GM21381 (cell line): ENCODE data around the gene NME8.
A peak's percentile ranks its signal among the peaks of the same experiment; 100 is the strongest.

Source experiments
- ATAC-seq: cut with Tn5 transposase; IDR thresholded peaks from one replicate; pipeline ENCODE4 v1.9.1; 2021; ENCODE audit warnings: mild to moderate bottlenecking, moderate library complexity; ENCODE audit not compliant: unreplicated experiment

The NME8 gene

GRCh38 chr7:37899712-37900247, 51.4 kb downstream of the NME8 start:
- ATAC-seq: no peak

- no peak for ATAC-seq
Observed at GRCh38 chr7:37901236-37901827, 52.9 kb downstream of the NME8 start.

GRCh38 chr7:37901890-37902524, 53.6 kb downstream of the NME8 start:
- no peak for ATAC-seq

GRCh38 chr7:37908221-37908788, 59.9 kb downstream of the NME8 start:
- ATAC-seq: no peak

GRCh38 chr7:37912756-37913155, 64.4 kb downstream of the NME8 start:
- ATAC-seq: no peak

GRCh38 chr7:37915438-37915837, 67.0 kb downstream of the NME8 start:
- ATAC-seq: no peak

- no peak for ATAC-seq
Observed at GRCh38 chr7:37916017-37916672, 67.7 kb downstream of the NME8 start.

- peak; percentile 40 for ATAC-seq
Observed at GRCh38 chr7:37916673-37917660, 68.6 kb downstream of the NME8 start, which contains the start of gene SFRP4. Gene SFRP4 (minus strand): TSS chr7:37916817. CDS start chr7:37916537, 280 bp downstream.

- ATAC-seq: no peak
Observed at GRCh38 chr7:37918526-37918925, 70.1 kb downstream of the NME8 start.

GRCh38 chr7:37920305-37920848, 72.0 kb downstream of the NME8 start, which contains the start of gene EPDR1:
Gene EPDR1 (plus strand): TSS chr7:37920640. CDS start chr7:37920940, 300 bp downstream.
- ATAC-seq: peak; percentile 46

GRCh38 chr7:37920849-37921805, 72.7 kb downstream of the NME8 start:
- peak; percentile 46 for ATAC-seq

- no peak for ATAC-seq
Observed at GRCh38 chr7:37921876-37922275, 73.5 kb downstream of the NME8 start.

- no peak for ATAC-seq
Observed at GRCh38 chr7:37923996-37924395, 75.6 kb downstream of the NME8 start.

- no peak for ATAC-seq
Observed at GRCh38 chr7:37924491-37925041, 76.2 kb downstream of the NME8 start.

GRCh38 chr7:37925620-37926019, 77.2 kb downstream of the NME8 start:
- ATAC-seq: no peak

- no peak for ATAC-seq
Observed at GRCh38 chr7:37927773-37928444, 79.5 kb downstream of the NME8 start.

- no peak for ATAC-seq
Observed at GRCh38 chr7:37928878-37929277, 80.5 kb downstream of the NME8 start.
